Left ventricle myocardium inferior (tissue), 1 donor: ENCODE measurements around the gene COTL1. TPM values are rescaled to one million over a fixed set of nuclear protein-coding genes. Genes with fewer than 3 reads are reported as not detected.

ENCODE experiments used
- DNase-seq: peaks from one replicate; pipeline ENCODE4 v3.0.0-alpha.2; 2020
- H3K27ac ChIP-seq: fragments of 200-600 bp; replicated peaks from 2 replicates; pipeline ENCODE4 v1.8.0; 2021
- H3K27me3 ChIP-seq: fragments of 200-600 bp; 2 replicates; pipeline ENCODE4 v1.8.0; 2021; ENCODE audit warnings: low read depth
- H3K36me3 ChIP-seq: fragments of 200-600 bp; 2 replicates; pipeline ENCODE4 v1.8.0; 2021
- H3K4me1 ChIP-seq: fragments of 200-600 bp; 2 replicates; pipeline ENCODE4 v1.8.0; 2021
- H3K4me3 ChIP-seq: fragments of 200-600 bp; 2 replicates; pipeline ENCODE4 v1.8.0; 2021; ENCODE audit warnings: mild to moderate bottlenecking, moderate library complexity
- H3K9me3 ChIP-seq: fragments of 200-600 bp; replicated peaks from 2 replicates; pipeline ENCODE4 v1.8.0; 2021
- intact Hi-C: fragments of 100-400 bp; cut with micrococcal nuclease; formaldehyde crosslinking; loops from one replicate; pipeline ENCODE4 v1.11.0; 2022
- total RNA-seq: library from RNA; stranded (reverse); fragmentation: NEBNext Ultra II Directional; extraction: Animal tissue kit (Norgen Biotek cat#: 25700); gene quantifications from one replicate; pipeline ENCODE4 v1.2.1, GENCODE V29; 2021
- TF ChIP-seq, protein P1 (sequence below): fragments of 200-600 bp; IDR thresholded peaks from 2 replicates; pipeline ENCODE4 v1.8.0; 2021; ENCODE audit warnings: antibody characterized with exemption, mild to moderate bottlenecking, borderline replicate concordance
- donor health status: DM: no; HTN: yes; CAD: no; lungs with severe emphysema.

The COTL1 gene
- total RNA-seq, 1 donor from 2014 or later: 13.3 TPM

DNA sequence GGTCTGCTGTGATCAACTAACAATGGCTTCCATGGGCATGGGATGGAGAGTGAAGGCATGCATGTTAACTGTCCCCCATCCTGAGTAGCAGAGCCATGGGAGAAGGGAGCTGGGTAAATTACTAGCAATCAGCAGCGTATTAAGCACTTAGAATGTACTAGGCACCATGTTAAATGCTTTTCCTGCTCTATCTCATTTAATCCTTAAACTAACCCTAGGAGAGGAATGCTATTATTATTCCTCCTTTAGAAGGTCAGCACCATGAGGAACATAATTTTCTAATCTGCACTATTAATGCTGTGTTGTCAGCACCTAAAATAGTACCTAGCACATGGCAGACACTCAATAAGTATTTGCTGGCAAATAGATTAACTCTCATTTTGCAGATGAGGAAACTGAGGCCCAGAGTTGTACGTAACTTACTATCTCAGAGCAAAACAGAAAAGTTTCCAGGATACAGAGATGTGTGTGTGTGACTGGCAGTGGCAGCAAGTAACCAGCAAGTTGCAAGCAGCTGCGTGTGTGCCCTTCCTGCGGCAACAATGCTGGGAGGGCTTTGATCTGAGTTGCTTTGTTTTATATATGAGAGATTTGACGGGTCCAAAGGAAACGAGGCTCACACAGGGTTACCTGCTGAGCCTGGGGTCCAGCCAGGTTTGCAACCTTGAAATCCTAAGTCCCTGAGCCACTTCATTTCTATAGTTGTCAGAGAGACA, 23.9 kb upstream of the COTL1 start:
- H3K27ac ChIP-seq: peak overlapping the region; percentile 89
- H3K4me1 ChIP-seq: peaks cover 40% of the 10 kb centered on the region
- peak overlapping the region; percentile 47 for H3K4me3 ChIP-seq
- DNase-seq: no peak
- no peaks in the 10 kb centered on the region for H3K36me3 ChIP-seq
- TF ChIP-seq, protein P1, sequence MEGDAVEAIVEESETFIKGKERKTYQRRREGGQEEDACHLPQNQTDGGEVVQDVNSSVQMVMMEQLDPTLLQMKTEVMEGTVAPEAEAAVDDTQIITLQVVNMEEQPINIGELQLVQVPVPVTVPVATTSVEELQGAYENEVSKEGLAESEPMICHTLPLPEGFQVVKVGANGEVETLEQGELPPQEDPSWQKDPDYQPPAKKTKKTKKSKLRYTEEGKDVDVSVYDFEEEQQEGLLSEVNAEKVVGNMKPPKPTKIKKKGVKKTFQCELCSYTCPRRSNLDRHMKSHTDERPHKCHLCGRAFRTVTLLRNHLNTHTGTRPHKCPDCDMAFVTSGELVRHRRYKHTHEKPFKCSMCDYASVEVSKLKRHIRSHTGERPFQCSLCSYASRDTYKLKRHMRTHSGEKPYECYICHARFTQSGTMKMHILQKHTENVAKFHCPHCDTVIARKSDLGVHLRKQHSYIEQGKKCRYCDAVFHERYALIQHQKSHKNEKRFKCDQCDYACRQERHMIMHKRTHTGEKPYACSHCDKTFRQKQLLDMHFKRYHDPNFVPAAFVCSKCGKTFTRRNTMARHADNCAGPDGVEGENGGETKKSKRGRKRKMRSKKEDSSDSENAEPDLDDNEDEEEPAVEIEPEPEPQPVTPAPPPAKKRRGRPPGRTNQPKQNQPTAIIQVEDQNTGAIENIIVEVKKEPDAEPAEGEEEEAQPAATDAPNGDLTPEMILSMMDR: no peak
- no peaks in the 10 kb centered on the region for H3K27me3 ChIP-seq
- intact Hi-C loops: no loop called here
- H3K9me3 ChIP-seq: no peaks in the 10 kb centered on the region

DNA sequence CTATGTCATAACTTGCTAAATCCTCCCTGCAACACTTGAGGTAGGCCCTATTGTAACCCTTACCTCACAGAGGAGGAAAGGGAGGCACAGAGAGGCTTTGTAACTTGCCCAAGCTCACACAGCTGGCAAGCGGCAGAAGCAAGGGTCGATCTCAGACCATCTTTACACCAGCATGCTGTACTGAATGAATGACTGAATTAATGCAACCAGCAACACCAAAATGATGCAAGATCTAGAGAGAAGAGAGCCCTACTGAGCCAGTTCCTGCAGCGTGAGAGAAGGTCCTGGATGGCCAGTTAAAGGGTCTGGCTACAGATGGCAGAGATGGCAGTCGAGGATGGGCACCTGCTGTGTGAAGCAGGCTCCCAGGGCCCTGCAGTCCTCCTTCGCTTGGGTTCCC, 22.3 kb upstream of the COTL1 start:
- no peak for DNase-seq
- H3K27me3 ChIP-seq: no peaks in the 10 kb centered on the region
- H3K4me1 ChIP-seq: peaks cover 40% of the 10 kb centered on the region
- intact Hi-C loops: no loop called here
- no peak overlapping the region for H3K4me3 ChIP-seq
- no peaks in the 10 kb centered on the region for H3K9me3 ChIP-seq
- no peaks in the 10 kb centered on the region for H3K36me3 ChIP-seq
- TF ChIP-seq, protein P1: no peak
- peak overlapping the region; percentile 89 for H3K27ac ChIP-seq

DNA sequence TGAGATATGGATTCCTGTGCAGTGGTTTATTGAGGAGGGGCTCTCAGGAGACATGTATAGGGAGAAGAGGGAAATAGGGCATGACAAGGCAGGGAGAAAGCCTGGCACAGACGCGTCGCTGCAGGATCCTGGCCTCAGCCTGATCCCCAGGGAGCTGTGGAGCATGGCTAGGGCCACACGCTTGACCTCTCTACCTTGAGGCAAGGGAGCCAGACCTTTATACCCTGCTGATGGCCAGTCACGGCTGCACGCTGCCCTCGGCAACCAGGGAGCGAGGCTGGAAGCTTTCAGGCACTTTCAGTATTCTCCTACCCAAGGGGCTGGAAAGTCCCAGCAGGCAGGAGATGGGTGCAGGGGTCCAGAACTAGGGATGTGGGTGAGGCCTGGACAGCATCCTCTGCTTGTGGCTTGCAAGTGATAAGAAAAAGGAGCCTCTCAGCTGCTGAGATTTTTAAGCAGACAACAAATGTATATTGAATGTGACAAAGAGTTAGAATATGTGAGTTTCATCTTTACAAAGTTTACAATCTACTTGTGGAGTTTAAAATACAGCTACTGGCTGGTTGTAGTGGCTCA, 20.4 kb upstream of the COTL1 start:
- intact Hi-C loops: no loop called here

DNA sequence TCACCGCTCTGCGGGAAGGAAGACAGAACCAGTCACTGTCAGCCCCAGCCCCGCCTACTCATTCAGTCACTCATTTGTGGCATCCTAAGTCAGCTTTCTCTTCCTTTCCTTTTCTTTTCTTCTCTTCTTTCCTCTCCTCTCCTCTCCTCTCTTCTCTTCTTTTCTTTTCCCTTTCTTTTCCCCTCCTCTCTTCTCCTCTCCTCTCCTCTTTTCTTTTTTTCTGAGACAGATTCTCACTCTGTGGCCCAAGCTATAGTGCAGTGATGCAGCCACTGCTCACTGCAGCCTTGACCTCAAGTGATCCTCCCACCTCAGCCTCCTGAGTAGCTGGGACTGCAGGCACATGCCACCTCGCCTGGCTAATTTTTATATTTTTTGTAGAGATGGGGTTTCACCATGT, 19.8 kb upstream of the COTL1 start:
- intact Hi-C loops: no loop called here
- Histone ChIP-seq H3K27ac (no peak overlapping the region), H3K9me3 (no peaks in the 10 kb centered on the region), H3K4me3 (no peak overlapping the region), H3K27me3 (no peaks in the 10 kb centered on the region), H3K4me1 (peaks cover 43% of the 10 kb centered on the region), H3K36me3 (no peaks in the 10 kb centered on the region)
- TF ChIP-seq, protein P1: no peak
- no peak for DNase-seq

More for the DNA sequence above, 20.4 kb upstream of the COTL1 start:
- H3K4me3 ChIP-seq: no peak overlapping the region
- no peaks in the 10 kb centered on the region for H3K9me3 ChIP-seq
- TF ChIP-seq, protein P1: no peak
- H3K27ac ChIP-seq: no peak overlapping the region
- no peak for DNase-seq
- no peaks in the 10 kb centered on the region for H3K27me3 ChIP-seq
- H3K4me1 ChIP-seq: peaks cover 43% of the 10 kb centered on the region
- H3K36me3 ChIP-seq: no peaks in the 10 kb centered on the region

DNA sequence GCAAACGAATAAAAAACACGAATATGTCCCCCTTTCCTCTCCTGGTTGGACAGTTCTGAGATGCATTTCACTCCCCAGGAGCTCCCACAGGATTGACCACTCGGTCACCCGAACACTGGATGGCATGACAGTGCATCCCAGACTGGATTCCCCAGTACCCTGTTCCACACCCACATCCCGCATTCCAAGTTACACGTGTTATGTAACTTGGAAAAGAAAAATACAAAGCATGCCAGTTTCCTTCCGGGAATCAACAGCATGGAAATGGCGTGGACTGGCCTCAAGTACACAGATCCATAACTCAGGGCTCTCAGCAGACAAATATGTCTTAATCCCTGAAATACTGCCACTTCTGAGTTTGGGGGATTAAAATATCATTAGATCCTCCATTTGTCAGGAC, 17.8 kb upstream of the COTL1 start:
- peaks cover 24% of the 10 kb centered on the region for H3K4me1 ChIP-seq
- H3K27ac ChIP-seq: no peak overlapping the region
- no peak overlapping the region for H3K4me3 ChIP-seq
- intact Hi-C loops: no loop called here
- TF ChIP-seq, protein P1: no peak
- DNase-seq: no peak
- no peaks in the 10 kb centered on the region for H3K9me3 ChIP-seq
- no peaks in the 10 kb centered on the region for H3K36me3 ChIP-seq
- no peaks in the 10 kb centered on the region for H3K27me3 ChIP-seq
